SK-N-DZ (cell line): ENCODE results near the gene FAM20C.
"Not testable (repeated sequence)": the region's sequence is repeated elsewhere in the genome, so short reads cannot be mapped to it uniquely, and the experiment has no call there.

ENCODE experiments used
- DNase-seq: peaks from one replicate; pipeline ENCODE4 v3.0.0-alpha.2; 2015; ENCODE audit warnings: low spot score

Gene FAM20C

GRCh38 chr7:255721-256361, 63.5 kb downstream of the FAM20C start:
- DNase-seq = no peak

- no peak for DNase-seq
Measured at GRCh38 chr7:256461-256940, 64.1 kb downstream of the FAM20C start.

GRCh38 chr7:256981-257646, 64.7 kb downstream of the FAM20C start:
- no peak for DNase-seq

- DNase-seq = no peak
Measured at GRCh38 chr7:257647-257992, 65.2 kb downstream of the FAM20C start.

GRCh38 chr7:258476-259190, 66.3 kb downstream of the FAM20C start:
- no peak for DNase-seq

GRCh38 chr7:259191-259505, 66.8 kb downstream of the FAM20C start:
- DNase-seq = no peak

- DNase-seq = no peak
Measured at GRCh38 chr7:259751-260405, 67.5 kb downstream of the FAM20C start.

- no peak for DNase-seq
Measured at GRCh38 chr7:260441-261281, 68.3 kb downstream of the FAM20C start.

- no peak for DNase-seq
Measured at GRCh38 chr7:261341-262250, 69.2 kb downstream of the FAM20C start.

- DNase-seq = no peak
Measured at GRCh38 chr7:262251-262572, 69.8 kb downstream of the FAM20C start.

GRCh38 chr7:262631-263311, 70.4 kb downstream of the FAM20C start:
- DNase-seq = not testable (repeated sequence)

GRCh38 chr7:263483-264351, 71.3 kb downstream of the FAM20C start:
- not testable (repeated sequence) for DNase-seq

- no peak for DNase-seq
Measured at GRCh38 chr7:264541-265191, 72.3 kb downstream of the FAM20C start.

GRCh38 chr7:265192-265997, 73.0 kb downstream of the FAM20C start:
- DNase-seq = no peak

- DNase-seq = no peak
Measured at GRCh38 chr7:265998-266850, 73.9 kb downstream of the FAM20C start.
